ENCODE measurements around the gene TMEM123.

The TMEM123 gene

GRCh38 chr11:102390667-102391465 is 61.7 kb downstream of the TMEM123 start:
- peak; percentile 93 for TF ChIP-seq CTCF (IDR thresholded peaks at IDR 0.05; ENCODE audit: low read depth, low read length)
- DNase-seq = peak; percentile 68
- H3K4me1 ChIP-seq = peaks cover 16% of the 10 kb centered on the region
- no peaks in the 10 kb centered on the region for H3K27me3 ChIP-seq
- peaks cover 28% of the 10 kb centered on the region for H3K36me3 ChIP-seq
- no peaks in the 10 kb centered on the region for H3K9me3 ChIP-seq
- H3K4me3 ChIP-seq (ENCODE audit: low read depth, low read length) = no peak overlapping the region

GRCh38 chr11:102389253-102389652 is 63.3 kb downstream of the TMEM123 start:
- DNase-seq = no peak
- no peak for TF ChIP-seq CTCF (IDR thresholded peaks at IDR 0.05; ENCODE audit: low read depth, low read length)
- Histone ChIP-seq H3K4me3 (ENCODE audit: low read depth, low read length) (no peak overlapping the region), H3K4me1 (peaks cover 30% of the 10 kb centered on the region), H3K27me3 (no peaks in the 10 kb centered on the region), H3K9me3 (no peaks in the 10 kb centered on the region), H3K36me3 (peaks cover 22% of the 10 kb centered on the region)

- no peaks in the 10 kb centered on the region for H3K27me3 ChIP-seq
- TF ChIP-seq CTCF (IDR thresholded peaks at IDR 0.05; ENCODE audit: low read depth, low read length) = no peak
- H3K36me3 ChIP-seq = peaks cover 18% of the 10 kb centered on the region
- DNase-seq = no peak
- H3K4me3 ChIP-seq (ENCODE audit: low read depth, low read length) = no peak overlapping the region
- H3K9me3 ChIP-seq = no peaks in the 10 kb centered on the region
- H3K4me1 ChIP-seq = peaks cover 36% of the 10 kb centered on the region
Measured at GRCh38 chr11:102387043-102387781, 65.4 kb downstream of the TMEM123 start.

- Histone ChIP-seq H3K4me1 (peaks cover 36% of the 10 kb centered on the region), H3K9me3 (no peaks in the 10 kb centered on the region), H3K27me3 (no peaks in the 10 kb centered on the region), H3K4me3 (ENCODE audit: low read depth, low read length) (no peak overlapping the region), H3K36me3 (peaks cover 17% of the 10 kb centered on the region)
- DNase-seq = no peak
- no peak for TF ChIP-seq CTCF (IDR thresholded peaks at IDR 0.05; ENCODE audit: low read depth, low read length)
Measured at GRCh38 chr11:102386136-102386734, 66.3 kb downstream of the TMEM123 start.

- no peak for TF ChIP-seq CTCF (IDR thresholded peaks at IDR 0.05; ENCODE audit: low read depth, low read length)
- peak; percentile 38 for DNase-seq
- H3K4me1 ChIP-seq = peaks cover 34% of the 10 kb centered on the region
- H3K9me3 ChIP-seq = no peaks in the 10 kb centered on the region
- H3K36me3 ChIP-seq = peaks cover 18% of the 10 kb centered on the region
- H3K27me3 ChIP-seq = no peaks in the 10 kb centered on the region
- no peak overlapping the region for H3K4me3 ChIP-seq (ENCODE audit: low read depth, low read length)
Measured at GRCh38 chr11:102385085-102386007, 67.2 kb downstream of the TMEM123 start.
